Activated T-cell treated with anti-CD3 and anti-CD28 coated beads, Interleukin-2, amount 50 U/mL, for 72 hours (primary cell): ENCODE data around the gene DIRAS3. TPM values are rescaled to one million over a fixed set of nuclear protein-coding genes. Genes with fewer than 3 reads are reported as not detected.
"Not testable (repeated sequence)": the region's sequence is repeated elsewhere in the genome, so short reads cannot be mapped to it uniquely, and the experiment has no call there.

Experiments
- ATAC-seq, 2 donors: fragments of 150-1000 bp; cut with Tn5 transposase; replicated peaks in 1 of 2; 2 replicates each; pipeline ENCODE4 v1.10.0; 2021; ENCODE audit warnings: moderate library complexity in 2 of 2, mild to moderate bottlenecking in 1 of 2
- DNase-seq, 2 donors: peaks; one replicate each; pipeline ENCODE4 v3.0.0; 2021 to 2022; ENCODE audit warnings: mixed read lengths in 1 of 2
- H3K27ac Mint-ChIP-seq: one replicate; pipeline ENCODE4 v1.8.0; 2022; ENCODE audit warnings: mild to moderate bottlenecking, moderate library complexity, mixed read lengths
- H3K27me3 Mint-ChIP-seq: one replicate; pipeline ENCODE4 v1.8.0; 2022; ENCODE audit warnings: low read depth, mixed read lengths
- H3K36me3 Mint-ChIP-seq, 2 donors: one replicate each; pipeline ENCODE4 v1.8.0; 2022; ENCODE audit warnings: mixed read lengths in 2 of 2, mild to moderate bottlenecking in 1 of 2; ENCODE audit not compliant: insufficient read depth in 2 of 2
- H3K4me1 Mint-ChIP-seq: one replicate; pipeline ENCODE4 v1.8.0; 2022; ENCODE audit warnings: low read depth, mixed read lengths
- H3K4me3 Mint-ChIP-seq, 2 donors: one replicate each; pipeline ENCODE4 v1.8.0; 2022; ENCODE audit warnings: mild to moderate bottlenecking in 2 of 2, mixed read lengths in 2 of 2, moderate library complexity in 2 of 2
- H3K9me3 Mint-ChIP-seq, 2 donors: one replicate each; pipeline ENCODE4 v1.8.0; 2022; ENCODE audit warnings: mixed read lengths in 2 of 2
- total RNA-seq, 2 donors: library from RNA; stranded (reverse); gene quantifications; one replicate each; pipeline ENCODE4 v1.2.3, GENCODE V29; 2022

DIRAS3 gene, protein sequence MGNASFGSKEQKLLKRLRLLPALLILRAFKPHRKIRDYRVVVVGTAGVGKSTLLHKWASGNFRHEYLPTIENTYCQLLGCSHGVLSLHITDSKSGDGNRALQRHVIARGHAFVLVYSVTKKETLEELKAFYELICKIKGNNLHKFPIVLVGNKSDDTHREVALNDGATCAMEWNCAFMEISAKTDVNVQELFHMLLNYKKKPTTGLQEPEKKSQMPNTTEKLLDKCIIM
- total RNA-seq = 1 to 10 TPM in 1 of 2 donors, under 1 TPM in 1; 0.72 to 1.0 TPM

DNA sequence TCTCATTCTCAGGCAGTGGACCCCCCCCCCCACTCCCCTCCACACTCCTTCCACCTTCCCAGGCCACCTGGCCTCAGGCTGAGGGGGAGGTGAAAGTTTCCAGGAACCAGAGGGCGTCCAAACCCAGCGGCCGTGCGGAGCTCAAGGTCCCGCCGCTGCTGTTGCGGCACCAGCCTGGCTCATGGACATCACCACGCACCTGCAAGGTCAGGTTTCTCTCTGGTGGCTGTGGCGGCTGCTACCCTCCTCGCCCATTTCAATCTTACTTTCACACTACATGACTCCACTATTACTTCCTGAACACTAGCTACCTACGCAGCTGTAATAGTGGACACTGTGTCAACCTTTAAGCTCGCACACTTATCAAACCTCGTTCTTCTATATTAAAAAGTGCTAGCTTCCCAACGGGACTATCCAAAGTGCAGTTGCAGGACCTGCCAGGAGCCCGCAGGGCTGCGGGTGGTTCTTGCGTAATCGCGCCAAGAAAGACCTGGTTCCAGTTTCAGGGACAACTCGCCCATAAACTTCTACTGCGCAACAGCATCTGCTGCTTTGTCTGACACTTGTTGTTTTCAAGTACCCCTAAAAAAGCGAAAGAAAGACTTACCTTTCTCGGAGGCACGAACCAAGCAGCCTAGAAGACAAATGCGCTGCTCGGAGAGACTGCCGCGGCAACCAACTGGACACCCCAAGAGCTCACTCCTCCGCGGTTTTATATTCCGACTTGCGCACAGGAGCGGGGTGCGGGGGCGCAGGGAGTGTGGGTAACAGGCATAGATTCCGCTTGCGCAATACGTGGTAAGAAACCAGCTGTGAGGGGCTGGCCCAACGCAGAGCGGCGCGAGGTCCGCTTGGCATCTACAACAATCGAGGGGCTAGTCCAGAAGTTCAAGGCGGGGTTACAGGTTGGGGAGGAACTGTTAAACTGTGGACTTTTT lies at the start of gene DIRAS3:
Gene DIRAS3 (minus strand): TSS at position 687 of the 938 bp plus-strand sequence. CDS start 3,330 bp downstream, outside the sequence.
- peaks cover 4% of the 10 kb centered on the region for H3K4me1 Mint-ChIP-seq
- no peaks in the 10 kb centered on the region for H3K36me3 Mint-ChIP-seq
- H3K9me3 Mint-ChIP-seq = peaks cover 0 to 2% of the 10 kb centered on the region in 2 donors
- peak within 1 kb of the TSS; percentile 67 to 81 for H3K4me3 Mint-ChIP-seq
- peaks cover 47% of the 10 kb centered on the region for H3K27me3 Mint-ChIP-seq
- no peak within 1 kb of the TSS for H3K27ac Mint-ChIP-seq
- DNase-seq = peak; percentile 15 to 18
- peak; percentile 31 to 41 for ATAC-seq

DNA sequence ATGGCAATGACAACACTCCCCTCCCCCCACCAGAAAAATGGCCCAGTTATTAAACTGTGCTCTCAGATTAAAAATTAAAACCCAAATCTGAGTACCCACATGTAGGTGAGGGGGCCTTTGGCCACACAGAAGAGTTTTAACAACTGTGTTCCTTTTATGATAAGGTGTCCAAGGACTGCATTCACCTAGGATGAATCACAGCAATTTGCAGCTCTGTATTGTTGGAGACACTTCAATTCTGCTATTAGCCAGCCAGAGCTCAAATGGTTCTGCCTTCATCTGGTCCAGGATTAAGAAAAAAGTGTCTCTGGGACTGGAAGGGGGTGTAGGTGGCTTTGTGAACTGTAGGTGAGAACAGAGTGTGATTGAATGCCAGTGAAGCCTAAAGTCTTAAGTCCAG lies 43.3 kb upstream of the DIRAS3 start:
- DNase-seq (no peak), ATAC-seq (no peak)
- H3K4me3 Mint-ChIP-seq = no peak overlapping the region
- no peaks in the 10 kb centered on the region for H3K4me1 Mint-ChIP-seq
- no peak overlapping the region for H3K27ac Mint-ChIP-seq
- H3K36me3 Mint-ChIP-seq = no peaks in the 10 kb centered on the region
- H3K9me3 Mint-ChIP-seq = peaks cover 0 to 2% of the 10 kb centered on the region in 2 donors
- H3K27me3 Mint-ChIP-seq = no peaks in the 10 kb centered on the region

DNA sequence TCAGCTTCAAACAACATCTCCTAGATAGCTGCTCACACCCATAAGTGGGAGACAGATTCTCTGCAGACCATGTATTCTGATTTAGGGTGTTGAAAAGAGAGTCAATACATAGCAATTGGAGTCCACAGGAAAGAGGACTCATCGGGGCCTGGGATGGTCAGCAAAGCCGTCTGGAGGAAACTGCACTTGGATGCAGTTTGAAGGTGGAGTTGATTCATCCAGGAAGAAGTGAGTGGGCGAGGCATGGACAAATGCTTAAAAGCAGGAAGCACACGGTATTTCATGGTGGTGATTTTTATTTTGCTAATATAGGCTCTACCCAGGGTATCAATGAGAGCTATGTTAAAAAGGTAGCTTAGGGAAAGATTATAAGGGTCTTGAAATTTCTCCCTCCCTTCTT lies 36.8 kb upstream of the DIRAS3 start:
- H3K36me3 Mint-ChIP-seq = no peaks in the 10 kb centered on the region
- DNase-seq (no peak), ATAC-seq (no peak)
- peaks cover under 1 to 2% of the 10 kb centered on the region in 2 donors for H3K9me3 Mint-ChIP-seq
- no peak overlapping the region for H3K27ac Mint-ChIP-seq
- H3K27me3 Mint-ChIP-seq = no peaks in the 10 kb centered on the region
- no peaks in the 10 kb centered on the region for H3K4me1 Mint-ChIP-seq
- no peak overlapping the region for H3K4me3 Mint-ChIP-seq

- ATAC-seq = no peak
- H3K36me3 Mint-ChIP-seq = no peaks in the 10 kb centered on the region
- H3K27me3 Mint-ChIP-seq = no peaks in the 10 kb centered on the region
- no peak overlapping the region for H3K4me3 Mint-ChIP-seq
- peaks cover 0 to 2% of the 10 kb centered on the region in 2 donors for H3K9me3 Mint-ChIP-seq
- no peak overlapping the region for H3K27ac Mint-ChIP-seq
- H3K4me1 Mint-ChIP-seq = no peaks in the 10 kb centered on the region
- DNase-seq = no peak
Measured at GRCh38 chr1:68085752-68086151, 35.3 kb upstream of the DIRAS3 start.

DNA sequence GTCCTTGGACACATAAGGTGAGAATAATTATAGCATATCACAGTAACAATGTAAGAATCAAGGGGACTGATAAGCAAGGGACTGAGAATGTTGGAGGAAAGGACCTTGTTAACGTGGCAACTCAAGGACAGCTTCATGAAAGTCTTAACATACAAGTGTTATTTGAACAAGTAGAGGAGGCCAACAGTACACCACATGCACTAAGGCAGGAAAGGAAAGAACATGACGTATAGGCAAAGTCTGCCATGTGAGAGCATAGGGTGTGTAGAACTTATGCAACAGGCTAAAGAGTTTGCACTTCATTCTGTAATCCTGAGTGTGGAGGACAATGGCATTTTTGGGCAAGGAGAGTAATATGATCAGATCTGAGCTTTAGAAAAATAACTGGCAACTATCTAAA lies 33.3 kb upstream of the DIRAS3 start:
- no peak for ATAC-seq
- H3K4me1 Mint-ChIP-seq = no peaks in the 10 kb centered on the region

GRCh38 chr1:68081775-68082283 lies 31.4 kb upstream of the DIRAS3 start:
- Mint-ChIP-seq H3K4me1 (no peaks in the 10 kb centered on the region), H3K9me3 (peaks cover 0 to 4% of the 10 kb centered on the region in 2 donors), H3K36me3 (no peaks in the 10 kb centered on the region), H3K4me3 (no peak overlapping the region), H3K27me3 (no peaks in the 10 kb centered on the region), H3K27ac (no peak overlapping the region)
- no peak for ATAC-seq
- no peak for DNase-seq

More for the DNA sequence above, 33.3 kb upstream of the DIRAS3 start:
- DNase-seq = no peak
- Mint-ChIP-seq H3K4me3 (no peak overlapping the region), H3K9me3 (peaks cover 0 to 2% of the 10 kb centered on the region in 2 donors), H3K27ac (no peak overlapping the region), H3K36me3 (no peaks in the 10 kb centered on the region), H3K27me3 (no peaks in the 10 kb centered on the region)

GRCh38 chr1:68078647-68079046 lies 28.2 kb upstream of the DIRAS3 start:
- DNase-seq (no peak), ATAC-seq (no peak)
- no peak overlapping the region for H3K4me3 Mint-ChIP-seq
- H3K27ac Mint-ChIP-seq = no peak overlapping the region
- no peaks in the 10 kb centered on the region for H3K36me3 Mint-ChIP-seq
- H3K27me3 Mint-ChIP-seq = no peaks in the 10 kb centered on the region
- H3K9me3 Mint-ChIP-seq = peaks cover 3 to 6% of the 10 kb centered on the region in 2 donors
- H3K4me1 Mint-ChIP-seq = no peaks in the 10 kb centered on the region

DNA sequence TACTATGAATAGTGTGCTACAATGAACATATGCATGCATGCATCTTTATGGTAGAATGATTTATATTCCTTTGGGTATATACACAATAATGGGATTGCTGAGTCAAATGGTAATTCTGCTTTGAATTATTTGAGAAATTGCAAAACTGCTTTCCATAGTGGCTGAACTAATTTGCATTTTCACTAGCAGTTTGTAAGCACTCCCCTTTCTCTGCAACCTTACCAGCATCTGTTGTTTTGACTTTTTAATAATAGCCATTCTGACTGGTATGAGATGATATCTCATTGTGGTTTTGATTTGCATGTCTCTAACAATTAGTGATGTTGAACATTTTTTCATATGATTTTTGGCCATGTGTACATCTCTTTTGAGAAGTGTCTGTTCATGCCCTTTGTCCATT lies 24.0 kb upstream of the DIRAS3 start:
- Mint-ChIP-seq H3K4me1 (no peaks in the 10 kb centered on the region), H3K9me3 (peaks cover 3 to 6% of the 10 kb centered on the region in 2 donors), H3K27me3 (no peaks in the 10 kb centered on the region), H3K4me3 (no peak overlapping the region), H3K36me3 (no peaks in the 10 kb centered on the region), H3K27ac (no peak overlapping the region)
- ATAC-seq (no peak), DNase-seq (no peak)

GRCh38 chr1:68065766-68066165 lies 15.3 kb upstream of the DIRAS3 start:
- no peak for ATAC-seq
- Mint-ChIP-seq H3K27ac (no peak overlapping the region), H3K9me3 (peaks cover 0 to 8% of the 10 kb centered on the region in 2 donors), H3K4me3 (no peak overlapping the region), H3K4me1 (no peaks in the 10 kb centered on the region), H3K36me3 (no peaks in the 10 kb centered on the region), H3K27me3 (no peaks in the 10 kb centered on the region)
- no peak for DNase-seq

GRCh38 chr1:68058053-68058452 lies 7.6 kb upstream of the DIRAS3 start:
- H3K27me3 Mint-ChIP-seq, H3K36me3 Mint-ChIP-seq, H3K4me1 Mint-ChIP-seq, ATAC-seq, H3K4me3 Mint-ChIP-seq, H3K27ac Mint-ChIP-seq, DNase-seq, H3K9me3 Mint-ChIP-seq: not testable (repeated sequence)

- H3K36me3 Mint-ChIP-seq = no peaks in the 10 kb centered on the region
- no peak overlapping the region for H3K4me3 Mint-ChIP-seq
- H3K27ac Mint-ChIP-seq = no peak overlapping the region
- no peak for ATAC-seq
- peaks cover 1 to 3% of the 10 kb centered on the region in 2 donors for H3K9me3 Mint-ChIP-seq
- H3K27me3 Mint-ChIP-seq = peaks cover 2% of the 10 kb centered on the region
- no peak for DNase-seq
- no peaks in the 10 kb centered on the region for H3K4me1 Mint-ChIP-seq
Measured at GRCh38 chr1:68057564-68057963, 7.1 kb upstream of the DIRAS3 start.

GRCh38 chr1:68057050-68057449 lies 6.6 kb upstream of the DIRAS3 start:
- no peak for ATAC-seq
- no peak for DNase-seq
- Mint-ChIP-seq H3K9me3 (peaks cover 1 to 2% of the 10 kb centered on the region in 2 donors), H3K27me3 (peaks cover 6% of the 10 kb centered on the region), H3K4me3 (no peak overlapping the region), H3K27ac (no peak overlapping the region), H3K4me1 (no peaks in the 10 kb centered on the region), H3K36me3 (no peaks in the 10 kb centered on the region)

GRCh38 chr1:68051475-68051874 lies 1.0 kb upstream of the DIRAS3 start:
- H3K4me3 Mint-ChIP-seq = peak overlapping the region in 1 of 2 donors; percentile 29
- peaks cover 4% of the 10 kb centered on the region for H3K4me1 Mint-ChIP-seq
- no peak overlapping the region for H3K27ac Mint-ChIP-seq
- H3K9me3 Mint-ChIP-seq = no peaks in the 10 kb centered on the region
- no peaks in the 10 kb centered on the region for H3K36me3 Mint-ChIP-seq
- DNase-seq = peak in 1 of 2 donors; percentile 12
- H3K27me3 Mint-ChIP-seq = peaks cover 38% of the 10 kb centered on the region
- no peak for ATAC-seq
